Transverse colon (tissue), 4 donors: ENCODE measurements around the gene MEIS3. TPM values are rescaled to one million over a fixed set of nuclear protein-coding genes. Genes with fewer than 3 reads are reported as not detected.
A peak's percentile ranks its signal among the peaks of the same experiment; 100 is the strongest.

ENCODE experiments used
- DNase-seq: peaks from one replicate; pipeline ENCODE4 v3.0.0-alpha.2; 2019
- H3K27ac ChIP-seq, 4 donors: fragments of 200-600 bp; sonication (generic); 2 replicates each; pipeline ENCODE4 v1.5.1; 2016 to 2018; ENCODE audit warnings: inconsistent platforms in 4 of 4
- H3K27me3 ChIP-seq: fragments of 200-600 bp; sonication (generic); 2 replicates; pipeline ENCODE4 v1.5.1; 2017; ENCODE audit warnings: inconsistent platforms
- H3K36me3 ChIP-seq, 4 donors: fragments of 200-600 bp; sonication (generic); 2 replicates each; pipeline ENCODE4 v1.5.1; 2017 to 2019; ENCODE audit warnings: inconsistent platforms in 4 of 4
- H3K4me1 ChIP-seq, 4 donors: fragments of 200-600 bp; sonication (generic); 2 replicates each; pipeline ENCODE4 v1.5.1; 2017 to 2020; ENCODE audit warnings: inconsistent platforms in 4 of 4
- H3K4me3 ChIP-seq, 4 donors: fragments of 200-600 bp; sonication (generic); 1 replicate in 1 of 4; 2 replicates in 3 of 4; pipeline versions ENCODE4 v1.5.1 to v1.6.1; 2017 to 2019; ENCODE audit warnings: inconsistent platforms in 4 of 4
- H3K9me3 ChIP-seq, 2 donors: fragments of 200-600 bp; sonication (generic); 2 replicates each; pipeline ENCODE4 v1.5.1; 2017 to 2019; ENCODE audit warnings: inconsistent platforms in 2 of 2
- EP300 ChIP-seq: sonication (generic); formaldehyde crosslinking; IDR thresholded peaks from one replicate; pipeline ENCODE4 v1.6.1; 2017; ENCODE audit warnings: antibody characterized with exemption, low read depth
- POLR2A ChIP-seq: fragments of 450-650 bp; IDR thresholded peaks from one replicate; pipeline ENCODE4 v1.6.1; 2016; ENCODE audit warnings: antibody characterized with exemption, mild to moderate bottlenecking, moderate library complexity
- POLR2AphosphoS5 ChIP-seq, 3 donors: sonication (generic); formaldehyde crosslinking; IDR thresholded peaks; one replicate each; pipeline ENCODE4 v1.6.1; 2016; ENCODE audit warnings: antibody characterized with exemption in 3 of 3
- WGBS, 2 donors: methylation state at CpG; one replicate each; pipeline ENCODE4 v1.1.5; 2018; ENCODE audit warnings: low coverage in 1 of 2; 5-methylcytosine and 5-hydroxymethylcytosine counted together
- in situ Hi-C, 4 donors: fragments of 200-750 bp; cut with MboI; loops; one replicate each; pipeline versions ENCODE4 v1.15.0 to v1.15.1; 2017; ENCODE audit warnings: low sequenced_read_pairs in 3 of 4, low pct_ligation_motif_present in 1 of 4, low pct_unique_long_range_greater_than_20kb in 1 of 4
- intact Hi-C: fragments of 100-400 bp; cut with DNase I; formaldehyde crosslinking; loops from one replicate; pipeline ENCODE4 v1.15.1; 2023; ENCODE audit warnings: low total_unique reads
- total RNA-seq, 4 donors: library from RNA; depleted of rRNA; stranded (reverse); fragments of >200 nt; gene quantifications; one replicate each; pipeline ENCODE4 v1.1.0, GENCODE V29; 2016
- TF ChIP-seq, protein P1 (sequence below), 5 experiments: fragments of 200-600 bp in 3 of 5; fragments of 450-650 bp in 2 of 5; sonication (generic) in 3 of 5; IDR thresholded peaks; 1 replicate in 2 of 5; 2 replicates in 3 of 5; pipeline ENCODE4 v1.5.1; 2016 to 2017; ENCODE audit warnings: antibody characterized with exemption in 5 of 5, inconsistent platforms in 3 of 5, mild to moderate bottlenecking in 2 of 5, moderate library complexity in 1 of 5

MEIS3 gene
- total RNA-seq, 4 donors from 2014 or later, result 2.3 to 56.5 (median 7.1) TPM; not detected in 1

DNA sequence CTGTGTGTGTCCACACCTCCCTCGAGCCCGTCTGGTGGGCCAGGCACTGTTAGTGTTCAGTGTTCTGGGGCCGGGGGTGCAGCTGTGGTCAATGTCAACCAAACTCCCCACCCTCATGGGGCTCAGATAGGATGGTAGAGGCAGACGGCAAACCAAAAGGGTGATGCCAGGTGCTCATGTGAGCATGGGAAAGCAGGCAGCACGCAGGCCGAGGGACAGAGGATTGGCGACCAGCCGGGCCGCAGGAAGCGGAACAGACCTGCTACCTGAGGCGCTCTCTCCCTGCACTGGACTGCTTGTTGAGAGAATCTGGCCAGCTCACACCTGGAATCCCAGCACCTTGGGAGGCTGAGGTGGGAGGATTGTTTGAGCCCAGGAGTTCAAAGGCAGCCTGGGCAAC lies 41.1 kb downstream of the MEIS3 start:
- no peaks in the 10 kb centered on the region for H3K9me3 ChIP-seq
- DNase-seq, result no peak
- H3K4me1 ChIP-seq, result no peaks in the 10 kb centered on the region
- no peak for TF ChIP-seq POLR2A
- H3K27ac ChIP-seq, result no peak overlapping the region
- WGBS, 2 donors, result 99 to 100% methylated on average over 2 to 8 of the region's 11 CpGs
- peaks cover 0 to 51% (median 15%) of the 10 kb centered on the region in 4 donors for H3K36me3 ChIP-seq
- H3K27me3 ChIP-seq, result no peaks in the 10 kb centered on the region
- in situ Hi-C loops, result loop anchor here in 1 of 4 donors (25.0 kb wide), 1 partner anchor 91 kb away; no protein-coding TSS in a partner anchor
- no peak overlapping the region for H3K4me3 ChIP-seq
- intact Hi-C loops, result no loop called here

GRCh38 chr19:47377801-47378200 lies 41.5 kb downstream of the MEIS3 start:
- no peak for DNase-seq
- H3K9me3 ChIP-seq, result no peaks in the 10 kb centered on the region
- no peaks in the 10 kb centered on the region for H3K4me1 ChIP-seq
- no peaks in the 10 kb centered on the region for H3K27me3 ChIP-seq
- no peak overlapping the region for H3K4me3 ChIP-seq
- TF ChIP-seq, protein P1, sequence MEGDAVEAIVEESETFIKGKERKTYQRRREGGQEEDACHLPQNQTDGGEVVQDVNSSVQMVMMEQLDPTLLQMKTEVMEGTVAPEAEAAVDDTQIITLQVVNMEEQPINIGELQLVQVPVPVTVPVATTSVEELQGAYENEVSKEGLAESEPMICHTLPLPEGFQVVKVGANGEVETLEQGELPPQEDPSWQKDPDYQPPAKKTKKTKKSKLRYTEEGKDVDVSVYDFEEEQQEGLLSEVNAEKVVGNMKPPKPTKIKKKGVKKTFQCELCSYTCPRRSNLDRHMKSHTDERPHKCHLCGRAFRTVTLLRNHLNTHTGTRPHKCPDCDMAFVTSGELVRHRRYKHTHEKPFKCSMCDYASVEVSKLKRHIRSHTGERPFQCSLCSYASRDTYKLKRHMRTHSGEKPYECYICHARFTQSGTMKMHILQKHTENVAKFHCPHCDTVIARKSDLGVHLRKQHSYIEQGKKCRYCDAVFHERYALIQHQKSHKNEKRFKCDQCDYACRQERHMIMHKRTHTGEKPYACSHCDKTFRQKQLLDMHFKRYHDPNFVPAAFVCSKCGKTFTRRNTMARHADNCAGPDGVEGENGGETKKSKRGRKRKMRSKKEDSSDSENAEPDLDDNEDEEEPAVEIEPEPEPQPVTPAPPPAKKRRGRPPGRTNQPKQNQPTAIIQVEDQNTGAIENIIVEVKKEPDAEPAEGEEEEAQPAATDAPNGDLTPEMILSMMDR (IDR thresholded peaks at IDR 0.05), result no peak
- TF ChIP-seq POLR2A, result no peak
- no peak for TF ChIP-seq EP300
- no peak for TF ChIP-seq POLR2AphosphoS5 (IDR thresholded peaks at IDR 0.05)
- peak overlapping the region in 1 of 4 donors; percentile 8 for H3K27ac ChIP-seq
- peaks cover 0 to 51% (median 15%) of the 10 kb centered on the region in 4 donors for H3K36me3 ChIP-seq
- in situ Hi-C loops (loop anchor here in 1 of 4 donors (25.0 kb wide), 1 partner anchor 90 kb away; no protein-coding TSS in a partner anchor), intact Hi-C loops (no loop called here)
- WGBS, 2 donors, result 90% methylated on average over 6 of the region's 12 CpGs; no CpG with 5 or more reads in 1 of the 2 donors

DNA sequence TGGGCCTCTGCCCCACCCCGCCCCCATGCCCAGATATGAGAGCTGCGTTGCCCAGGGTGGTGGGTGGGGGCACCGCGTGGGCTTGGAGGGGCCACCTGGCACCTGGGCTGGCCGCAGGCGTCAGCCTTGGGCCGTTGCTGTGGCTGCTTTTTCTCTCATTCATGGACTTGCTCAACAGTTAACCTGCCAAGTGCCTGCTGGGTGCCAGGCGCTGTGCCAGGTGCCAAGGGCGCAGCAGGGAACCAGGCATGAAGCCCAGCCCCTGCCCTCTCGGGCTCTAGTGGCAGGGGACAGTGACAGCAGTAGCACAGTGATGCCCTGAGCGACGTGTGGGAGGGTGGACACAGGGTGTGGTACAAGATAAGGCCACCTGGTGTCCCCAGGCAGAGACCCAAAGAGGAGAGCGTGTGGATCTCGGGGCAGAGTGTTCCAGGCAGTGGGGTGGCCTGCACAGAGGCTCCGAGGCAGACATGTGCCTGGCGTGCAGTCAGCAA lies 42.1 kb downstream of the MEIS3 start:
- in situ Hi-C loops, result loop anchor here in 1 of 4 donors (25.0 kb wide), 1 partner anchor 90 kb away; no protein-coding TSS in a partner anchor
- H3K9me3 ChIP-seq, result no peaks in the 10 kb centered on the region
- no peaks in the 10 kb centered on the region for H3K4me1 ChIP-seq
- peaks cover 0 to 49% (median 14%) of the 10 kb centered on the region in 4 donors for H3K36me3 ChIP-seq
- H3K27me3 ChIP-seq, result no peaks in the 10 kb centered on the region
- 90% methylated on average over 14 of the region's 16 CpGs; no CpG with 5 or more reads in 1 of the 2 donors for WGBS, 2 donors
- H3K4me3 ChIP-seq, result no peak overlapping the region
- intact Hi-C loops, result no loop called here
- H3K27ac ChIP-seq, result peak overlapping the region in 1 of 4 donors; percentile 8
- no peak for DNase-seq
- TF ChIP-seq EP300 (no peak), POLR2A (no peak), POLR2AphosphoS5 (IDR thresholded peaks at IDR 0.05) (peak in 1 of 3 donors; percentile 38)
- TF ChIP-seq, protein P1 (IDR thresholded peaks at IDR 0.05), result no peak

- TF ChIP-seq POLR2AphosphoS5 (IDR thresholded peaks at IDR 0.05), result no peak
- TF ChIP-seq EP300, result no peak
- TF ChIP-seq POLR2A, result no peak
- TF ChIP-seq, protein P1 (IDR thresholded peaks at IDR 0.05), result no peak
- Histone ChIP-seq H3K4me3 (no peak overlapping the region), H3K4me1 (no peaks in the 10 kb centered on the region), H3K27me3 (no peaks in the 10 kb centered on the region), H3K36me3 (peaks cover 0 to 43% (median 14%) of the 10 kb centered on the region in 4 donors), H3K9me3 (no peaks in the 10 kb centered on the region), H3K27ac (no peak overlapping the region)
- in situ Hi-C loops, result loop anchor here in 1 of 4 donors (25.0 kb wide), 1 partner anchor 89 kb away; no protein-coding TSS in a partner anchor
- no peak for DNase-seq
- intact Hi-C loops, result no loop called here
- 60 to 88% methylated on average over 4 to 16 of the region's 16 CpGs for WGBS, 2 donors
Observed at GRCh38 chr19:47376589-47377144, 42.7 kb downstream of the MEIS3 start.
